NCI-H1092 (cell line): Measurements from ENCODE around the gene ZBTB18.

Experiments
- DNase-seq: peaks from one replicate; lab custom pipeline; 2025; lab: John Stamatoyannopoulos, UW

The ZBTB18 gene

DNA sequence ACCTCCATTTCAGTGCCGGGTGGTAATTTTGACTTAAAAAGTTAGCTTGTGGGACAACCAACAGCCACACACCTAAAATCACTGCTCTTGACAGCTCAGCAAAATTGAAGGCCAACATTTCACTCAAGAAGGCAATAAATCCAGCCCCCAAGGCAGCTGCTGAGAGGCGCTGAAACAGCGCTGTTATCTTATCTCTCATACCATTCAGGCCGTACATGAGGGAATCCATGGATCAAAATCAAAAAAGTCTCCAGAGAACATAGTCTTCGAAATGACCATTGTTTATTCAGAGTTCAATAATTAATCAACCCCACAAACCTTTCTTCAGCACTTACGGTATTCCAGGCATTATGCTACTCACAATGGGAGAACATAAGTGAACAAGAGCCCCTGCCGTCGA, 38.5 kb downstream of the ZBTB18 start:
- no peak for DNase-seq

DNA sequence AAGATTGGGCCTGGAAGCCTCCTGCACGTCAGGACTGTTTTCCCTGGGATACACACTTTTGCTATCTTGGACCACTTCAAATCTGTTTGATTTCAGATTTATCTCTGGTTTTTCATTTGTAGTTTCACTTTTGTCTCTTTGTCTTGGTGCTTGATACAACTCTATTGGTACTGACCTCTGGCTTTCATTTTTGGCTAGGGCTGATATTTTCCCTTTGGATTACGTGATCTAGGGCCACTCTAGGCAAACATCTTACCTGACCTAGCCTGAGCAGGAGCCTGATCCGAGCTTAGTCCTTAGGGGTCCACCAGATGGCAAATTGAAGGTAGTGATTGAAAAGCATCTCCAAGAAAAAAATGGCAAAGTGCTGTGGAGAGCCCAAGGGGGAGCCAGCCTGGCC, 39.6 kb downstream of the ZBTB18 start:
- no peak for DNase-seq

DNA sequence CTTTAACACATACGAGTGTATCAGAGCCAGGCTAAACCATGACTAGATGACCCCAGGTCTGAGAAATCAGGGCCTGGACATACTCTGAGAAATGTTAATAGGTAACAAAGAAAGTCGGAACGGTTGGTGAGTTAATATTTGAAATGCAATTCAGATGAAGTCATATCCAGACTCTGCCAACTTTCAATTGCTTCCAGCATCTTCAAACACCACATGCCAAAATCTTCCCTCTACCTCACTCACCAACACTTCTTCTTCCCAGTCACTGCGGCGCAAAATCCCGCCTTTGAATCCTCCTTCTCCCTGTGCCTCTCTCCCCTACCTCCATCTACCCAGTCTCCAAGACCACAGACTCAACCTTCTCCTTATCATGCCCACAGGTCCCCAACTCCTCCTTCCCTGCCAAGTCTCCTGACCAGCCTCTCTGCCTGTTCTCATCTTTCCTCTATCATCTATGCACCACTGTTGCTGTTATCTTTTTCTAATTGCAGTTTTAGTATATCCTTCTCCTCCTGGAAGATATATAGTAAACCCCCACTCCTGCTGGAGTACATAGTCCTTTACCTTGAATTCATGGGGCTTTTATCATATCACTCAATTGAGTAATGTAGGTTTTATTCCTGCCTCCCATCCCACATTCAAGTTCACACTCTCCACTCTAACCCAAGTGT, 41.3 kb downstream of the ZBTB18 start:
- no peak for DNase-seq

- DNase-seq, result no peak
Observed at GRCh38 chr1:244092964-244093638, 42.0 kb downstream of the ZBTB18 start.

- DNase-seq, result no peak
Observed at GRCh38 chr1:244094880-244095528, 43.9 kb downstream of the ZBTB18 start.

- no peak for DNase-seq
Observed at GRCh38 chr1:244095529-244095911, 44.4 kb downstream of the ZBTB18 start.

- DNase-seq, result no peak
Observed at GRCh38 chr1:244096066-244096610, 45.1 kb downstream of the ZBTB18 start.

- DNase-seq, result no peak
Observed at GRCh38 chr1:244096691-244097090, 45.6 kb downstream of the ZBTB18 start.

- no peak for DNase-seq
Observed at GRCh38 chr1:244097523-244098405, 46.7 kb downstream of the ZBTB18 start.

GRCh38 chr1:244099258-244099930, 48.3 kb downstream of the ZBTB18 start:
- no peak for DNase-seq

- no peak for DNase-seq
Observed at GRCh38 chr1:244100276-244100675, 49.2 kb downstream of the ZBTB18 start.

GRCh38 chr1:244100704-244101453, 49.8 kb downstream of the ZBTB18 start:
- no peak for DNase-seq

DNA sequence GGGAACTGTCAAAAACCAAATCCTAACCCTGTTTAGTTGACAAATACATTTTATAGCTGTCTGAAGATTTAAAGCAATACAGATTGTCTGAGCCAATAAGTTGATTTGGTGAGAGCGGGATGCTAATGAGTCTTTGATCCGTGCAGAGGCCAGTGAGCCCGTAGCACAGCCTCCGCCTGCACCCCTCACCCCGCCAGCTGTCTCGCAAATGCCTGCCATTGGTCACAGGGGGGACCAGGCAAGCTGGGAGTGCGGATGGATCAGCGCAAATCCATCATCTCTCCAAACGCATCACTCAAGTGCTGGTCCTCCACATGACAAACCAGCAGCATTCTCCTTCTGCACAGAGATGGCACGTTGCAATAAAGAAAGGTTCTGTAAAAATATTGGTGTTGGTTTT, 51.0 kb downstream of the ZBTB18 start:
- no peak for DNase-seq

DNA sequence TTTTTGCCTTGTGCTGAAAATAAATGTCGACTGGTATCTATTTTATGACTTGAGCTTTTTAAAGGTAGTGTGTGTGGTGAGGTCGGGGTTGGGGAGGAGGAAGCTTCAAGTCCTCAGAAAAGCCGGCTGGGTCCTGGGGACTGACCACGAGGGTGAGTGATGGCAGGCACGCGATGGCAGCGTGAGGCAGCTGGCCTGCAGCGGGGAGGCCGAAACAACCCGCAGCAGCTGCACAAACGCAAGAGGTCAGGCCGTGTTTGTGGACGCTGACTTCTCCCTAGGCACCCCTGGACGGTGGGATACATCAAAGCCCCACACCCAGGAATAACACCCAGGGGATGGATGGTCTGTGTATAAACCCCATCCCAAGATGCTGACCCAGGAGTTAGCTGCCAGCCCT, 51.4 kb downstream of the ZBTB18 start:
- no peak for DNase-seq

DNA sequence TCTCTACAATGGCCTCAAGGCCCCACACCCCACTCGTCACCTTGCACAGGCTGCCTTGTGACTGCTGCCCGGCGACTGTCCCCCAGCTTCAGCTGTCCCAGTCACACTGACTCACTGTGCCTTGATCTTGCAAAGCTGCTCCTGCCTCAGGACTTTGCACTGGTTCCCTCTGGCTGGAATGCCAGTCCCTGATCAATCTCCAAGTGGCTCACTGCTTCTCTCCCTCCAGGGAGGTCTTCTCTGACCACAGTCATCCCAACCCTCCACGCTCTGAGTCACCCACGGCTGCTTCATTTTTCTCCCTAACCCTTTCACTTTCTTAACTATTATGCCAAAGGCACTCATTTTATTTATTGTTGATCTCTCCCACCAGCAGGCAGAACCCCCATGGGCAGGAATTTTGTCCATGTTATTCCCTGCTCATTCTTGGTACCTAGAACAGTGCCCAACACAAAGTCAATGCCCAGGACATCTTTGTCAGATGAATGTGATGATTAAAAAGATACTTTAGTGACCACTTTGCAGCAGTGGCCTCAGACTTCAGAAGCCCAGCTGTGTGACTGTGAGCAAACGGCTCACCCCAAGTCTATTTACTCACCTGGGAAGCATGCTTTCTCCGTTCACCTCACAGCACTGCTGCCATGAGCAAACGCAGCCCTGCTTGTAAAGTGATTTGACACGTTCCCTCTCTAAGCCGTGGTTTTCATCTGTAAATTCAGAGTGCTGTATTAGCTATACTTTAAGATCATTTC, 53.4 kb downstream of the ZBTB18 start:
- DNase-seq, result no peak

DNA sequence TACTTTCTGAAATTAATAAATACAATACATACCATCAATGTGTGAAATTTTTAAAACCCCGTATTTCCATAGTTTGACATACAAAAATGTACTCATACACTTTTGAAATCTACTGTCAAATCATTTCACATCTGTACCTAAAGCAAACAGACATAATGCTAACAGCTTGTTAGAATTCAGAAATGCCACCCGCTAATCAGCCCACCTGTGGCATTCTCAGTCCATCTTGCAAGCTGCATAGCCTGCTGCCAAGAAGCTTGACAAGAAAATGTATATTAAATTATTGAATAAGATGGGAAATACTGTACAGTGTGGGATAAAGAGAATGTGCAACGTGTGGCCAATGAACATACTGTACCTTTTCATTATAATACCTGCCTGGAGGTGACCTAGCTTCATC, 55.1 kb downstream of the ZBTB18 start:
- DNase-seq, result no peak
